CD4-positive, alpha-beta T cell treated with Interleukin-12 subunit alpha and Interleukin-12 subunit beta, for 1 hour (primary cell): ENCODE results near the gene CD7.
A peak's percentile ranks its signal among the peaks of the same experiment; 100 is the strongest.

Experiments used
- DNase-seq: peaks from one replicate; pipeline ENCODE4 v3.0.0-alpha.2; 2020

The CD7 gene

DNA sequence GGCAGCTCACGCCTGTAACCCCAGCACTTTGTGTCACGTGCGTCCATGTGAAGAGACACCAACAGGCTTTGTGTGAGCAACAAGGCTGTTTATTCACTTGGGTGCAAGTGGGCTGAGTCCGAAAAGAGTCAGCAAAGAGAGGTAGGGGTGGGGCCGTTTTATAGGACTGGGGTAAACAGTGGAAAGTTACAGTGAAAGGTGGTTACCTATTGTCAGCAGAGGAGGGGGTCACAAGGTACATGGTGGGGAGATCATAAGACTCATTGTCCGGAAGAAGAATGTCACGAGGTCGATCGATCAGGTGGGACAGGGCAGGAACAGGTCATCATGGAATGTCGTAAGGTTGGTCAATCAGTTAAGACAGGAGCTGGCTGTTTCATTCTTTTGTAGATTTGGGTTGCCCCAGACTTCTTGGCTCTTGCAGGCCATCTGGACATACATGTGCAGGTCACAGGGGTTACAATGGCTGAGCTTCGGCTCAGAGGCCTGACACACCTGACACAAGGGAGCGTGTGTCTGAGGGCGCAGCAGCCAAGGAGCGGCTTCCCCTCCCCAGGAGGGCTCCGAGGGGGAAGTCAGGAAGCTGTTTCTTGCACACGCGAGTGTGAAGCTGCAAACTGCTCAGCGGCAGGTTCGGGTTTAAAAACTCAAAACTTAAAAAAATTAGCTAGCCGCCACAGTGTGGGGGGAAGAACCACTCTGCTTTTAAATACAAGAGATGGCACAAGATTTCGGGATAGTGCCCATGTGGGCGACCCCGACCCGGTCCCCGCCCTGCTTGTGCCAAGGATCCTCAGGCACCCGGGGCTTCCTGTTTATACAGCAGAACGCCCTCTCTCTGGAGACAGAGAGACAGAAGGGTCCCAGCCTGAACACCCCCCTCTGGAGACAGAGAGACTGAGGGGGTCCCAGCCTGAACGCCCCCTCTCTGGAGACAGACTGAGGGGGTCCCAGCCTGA lies 29.2 kb upstream of the CD7 start:
- DNase-seq, result no peak

DNA sequence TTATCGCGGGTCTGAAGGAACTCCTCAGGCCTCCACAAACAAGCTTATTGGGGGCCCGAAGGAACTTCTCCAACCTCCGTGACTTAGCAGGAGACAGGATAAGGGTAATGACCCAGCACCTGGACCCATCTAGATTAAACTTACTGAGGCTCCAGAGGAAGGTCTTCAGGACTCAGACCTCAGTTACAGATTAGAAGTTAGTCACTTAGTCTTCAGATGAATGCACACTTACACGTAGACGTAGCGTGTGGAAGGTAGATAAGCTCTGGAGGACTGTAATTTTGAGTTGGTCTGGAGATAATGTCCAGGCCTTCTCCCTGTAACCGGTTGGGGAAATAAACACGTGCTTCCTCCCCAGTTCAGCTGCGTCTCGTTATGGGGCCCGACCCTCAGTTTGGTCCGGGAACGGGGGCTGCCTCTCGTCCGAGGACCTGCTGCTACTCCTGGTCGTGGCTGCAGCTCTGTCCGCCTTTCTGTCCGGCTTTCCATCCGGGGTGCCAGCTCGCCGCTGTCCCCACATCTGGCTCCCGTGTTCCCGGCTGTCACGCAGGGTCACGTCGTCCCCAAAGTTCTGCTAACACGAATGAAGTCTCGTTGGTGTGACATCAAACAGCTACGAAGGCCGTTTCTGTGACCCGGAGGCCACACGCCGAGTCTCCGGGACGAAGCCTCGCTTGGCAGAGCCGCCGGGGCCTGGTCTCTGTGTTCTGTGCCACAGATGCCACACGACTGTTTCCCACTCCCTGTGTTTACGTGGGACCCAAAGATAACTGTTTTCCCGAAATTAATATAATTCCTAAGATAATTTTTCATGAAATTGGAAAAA lies 28.0 kb upstream of the CD7 start:
- DNase-seq, result no peak

DNA sequence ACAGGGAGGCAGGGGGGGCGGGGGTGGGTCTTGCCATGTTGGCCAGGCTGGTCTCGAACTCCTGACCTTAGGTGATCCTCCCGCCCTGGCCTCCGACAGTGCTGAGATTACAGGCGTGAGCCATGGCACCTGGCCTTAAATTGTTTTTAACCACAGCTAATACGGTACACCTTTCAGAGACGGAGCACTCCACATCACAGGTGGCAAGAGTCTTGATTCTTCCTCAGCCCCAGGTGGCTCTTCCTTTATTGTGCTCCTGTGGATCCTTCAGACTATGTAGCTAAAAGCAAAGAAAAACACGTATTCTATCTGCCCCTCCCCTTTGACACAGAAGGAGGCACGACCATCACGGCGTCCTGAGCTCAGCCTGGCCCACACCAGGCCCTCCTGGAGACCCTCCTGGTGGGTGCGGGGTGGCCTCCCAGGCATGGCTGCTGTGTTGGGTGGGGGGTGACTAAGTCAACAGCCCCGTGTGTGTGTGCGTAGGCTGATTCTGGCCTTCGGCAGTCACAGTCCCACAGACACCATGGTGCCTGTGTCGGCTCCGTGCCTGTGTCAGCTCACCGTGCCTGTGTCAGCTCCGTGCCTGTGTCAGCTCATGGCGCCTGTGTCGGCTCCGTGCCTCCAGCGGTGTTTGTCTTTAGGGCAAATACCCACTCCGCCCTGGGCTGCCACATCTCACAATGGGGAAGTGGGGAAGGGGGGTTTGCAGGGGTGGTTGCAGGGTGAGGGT lies 26.9 kb upstream of the CD7 start:
- no peak for DNase-seq

DNA sequence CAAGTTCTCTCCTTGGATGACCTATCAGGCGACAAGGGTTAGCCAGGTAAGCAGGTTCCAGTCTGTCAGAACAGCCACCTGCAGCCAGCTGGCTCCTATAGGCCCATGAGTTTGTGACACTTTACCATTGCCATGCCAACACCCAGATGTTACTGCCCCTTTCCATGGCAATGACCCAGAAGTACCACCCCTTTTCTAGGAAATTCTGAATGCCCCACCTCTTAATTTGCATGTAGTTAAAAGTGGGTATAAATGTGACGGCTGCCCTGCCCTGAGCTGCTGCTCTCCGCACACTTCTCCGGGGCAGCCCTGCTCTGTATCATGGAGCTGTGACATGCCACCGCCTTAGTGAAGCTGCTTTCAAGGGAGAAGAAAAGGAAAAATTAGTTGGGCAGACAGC lies 26.2 kb upstream of the CD7 start:
- DNase-seq, result no peak

DNA sequence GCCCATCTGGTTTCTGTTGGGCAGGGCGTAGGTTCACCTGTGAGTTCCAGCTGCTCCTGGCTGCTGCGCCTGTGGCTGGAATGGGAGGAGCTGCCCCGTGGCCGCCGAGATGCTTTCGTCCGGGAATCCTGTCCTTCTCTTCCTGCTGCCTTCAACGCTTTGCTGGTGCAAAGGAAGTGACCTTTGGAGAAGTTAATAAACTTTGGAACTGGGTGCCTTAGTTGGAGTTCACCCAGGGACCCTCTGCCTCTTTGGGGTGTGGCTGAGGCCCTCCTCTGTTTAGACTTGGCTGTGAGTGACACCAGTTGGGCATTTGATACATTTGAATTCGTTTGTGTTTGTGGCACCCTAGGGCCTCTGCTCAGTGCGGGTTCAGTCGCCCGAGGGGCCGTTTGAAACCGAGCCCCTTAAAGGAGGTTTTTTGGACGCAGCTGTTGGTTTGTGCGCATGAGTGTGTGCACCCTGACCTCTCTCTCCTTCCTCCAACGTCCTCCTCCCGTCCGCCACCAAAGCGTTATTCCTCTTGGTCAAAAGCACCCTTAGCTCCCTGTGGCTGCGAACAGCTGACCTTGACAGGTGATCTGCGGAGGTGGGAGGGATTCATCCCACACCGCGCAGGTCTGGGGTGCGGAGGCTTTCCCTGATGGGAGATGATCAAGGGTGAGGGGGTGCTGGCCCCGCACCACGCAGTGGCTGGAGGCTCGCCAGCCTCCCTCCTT lies 25.1 kb upstream of the CD7 start:
- DNase-seq, result no peak

DNA sequence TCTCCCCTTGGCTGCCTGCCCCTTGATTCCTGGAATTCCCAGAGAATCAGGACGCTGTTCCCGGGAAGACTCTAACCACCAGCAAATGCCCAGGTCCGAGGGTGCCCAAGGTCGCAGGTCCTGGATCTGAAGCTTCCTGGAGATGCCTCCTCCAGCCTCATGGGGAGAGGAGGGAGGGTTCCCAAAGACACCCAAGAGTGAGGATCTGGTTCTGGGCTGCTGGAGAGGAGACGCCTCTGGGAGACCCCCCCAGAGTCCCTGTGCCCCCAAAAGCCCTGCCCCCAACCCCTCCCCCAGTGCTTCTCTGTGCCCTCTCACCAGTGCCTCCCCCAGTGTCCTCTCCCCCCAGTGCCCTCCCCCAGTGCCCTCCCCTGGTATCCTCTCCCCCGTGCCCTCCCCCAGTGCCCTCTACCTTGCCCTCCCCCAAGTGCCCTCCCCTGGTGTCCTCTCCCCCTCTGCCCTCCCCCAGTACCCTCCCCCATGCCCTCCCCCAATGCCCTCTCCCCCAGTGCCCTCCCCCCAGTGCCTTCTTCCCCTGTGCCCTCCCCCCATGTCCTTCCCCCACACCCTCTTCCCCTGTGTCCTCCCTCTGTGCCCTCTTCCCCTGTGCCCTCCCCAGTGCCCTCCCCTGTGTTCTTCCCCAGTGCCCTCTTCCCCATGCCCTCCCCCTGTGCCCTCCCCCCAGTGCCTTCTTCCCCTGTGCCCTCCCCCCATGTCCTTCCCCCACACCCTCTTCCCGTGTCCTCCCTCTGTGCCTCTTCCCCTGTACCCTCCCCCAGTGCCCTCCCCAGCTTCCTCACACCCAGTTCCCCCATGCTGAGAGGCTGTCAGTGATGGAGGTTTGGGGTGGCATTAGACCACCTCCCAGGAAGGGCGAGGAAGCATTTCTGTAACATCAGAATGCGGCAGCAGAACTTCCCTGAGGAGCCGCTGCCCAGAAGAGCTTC lies 22.5 kb upstream of the CD7 start:
- no peak for DNase-seq

DNA sequence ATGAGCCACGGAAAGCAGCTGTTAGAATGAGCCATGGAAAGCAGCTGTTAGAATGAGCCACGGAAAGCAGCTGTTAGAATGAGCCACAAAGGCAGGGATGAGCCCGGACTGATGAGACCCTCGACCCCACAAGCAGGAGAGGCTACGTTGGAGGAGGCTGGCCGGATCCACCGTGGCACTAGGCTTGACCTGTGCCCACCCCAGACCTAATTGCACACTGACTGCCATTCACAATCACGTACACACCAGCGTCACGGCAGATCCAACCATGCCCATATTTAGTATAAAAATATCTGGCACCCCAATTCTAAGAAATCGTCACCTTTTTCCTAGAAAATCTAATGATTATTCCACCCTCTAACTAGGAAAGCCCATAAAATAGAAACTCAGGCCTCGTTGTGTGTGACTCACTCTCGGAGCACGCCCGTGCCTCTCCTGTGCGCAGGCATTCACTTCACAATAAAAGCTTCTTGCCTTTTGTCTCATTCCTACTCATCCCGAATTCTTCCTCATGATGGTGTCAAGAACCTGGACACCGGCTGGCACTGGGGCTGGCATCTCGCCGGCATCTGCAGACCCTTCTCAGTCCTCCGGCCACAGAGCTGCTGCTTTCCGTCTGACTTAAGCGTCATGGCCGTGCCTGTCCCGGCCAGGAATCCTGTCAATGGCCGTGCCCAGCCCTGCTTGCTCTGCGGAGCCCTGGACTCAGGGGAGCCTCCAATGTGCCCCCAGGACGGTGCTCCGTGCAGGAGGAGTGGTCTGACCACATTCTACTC lies 21.6 kb upstream of the CD7 start:
- no peak for DNase-seq

DNA sequence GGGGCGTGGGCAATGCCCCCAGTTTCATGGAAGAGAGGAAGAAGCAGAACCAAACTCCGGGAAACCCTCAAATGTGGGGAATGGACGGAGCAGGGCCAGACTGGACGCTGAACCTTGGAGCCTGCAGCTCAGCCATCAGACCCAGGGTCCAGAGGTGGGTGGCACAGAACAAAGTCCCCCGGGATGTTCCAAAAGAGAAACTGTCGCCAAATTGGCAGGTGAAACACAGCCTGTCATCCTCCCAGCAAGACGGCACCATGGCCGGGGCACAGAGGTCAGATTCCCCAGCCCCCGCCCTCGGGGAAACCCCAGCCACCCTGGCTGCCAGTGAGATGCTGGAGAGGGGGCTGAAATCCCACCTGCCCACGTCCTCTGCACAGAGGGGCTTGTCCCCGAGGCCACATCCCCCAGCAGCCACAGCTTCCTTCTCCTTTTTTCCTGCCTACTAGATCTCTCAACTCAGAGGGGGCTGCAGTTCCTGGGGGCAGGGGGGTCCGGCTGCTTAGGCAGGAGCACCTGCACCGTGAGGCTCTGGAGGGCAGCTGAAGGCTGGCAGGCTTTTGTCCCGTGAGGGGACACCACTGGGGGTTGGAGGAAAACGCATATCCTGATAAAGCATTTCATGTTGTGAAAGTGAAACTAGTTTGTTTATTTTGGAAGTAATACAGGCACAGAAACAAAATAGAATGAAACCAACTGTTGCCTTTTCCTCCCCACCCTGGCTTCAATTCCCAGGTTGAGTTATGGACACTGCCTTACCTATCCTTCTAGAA lies 17.4 kb upstream of the CD7 start:
- peak; percentile 28 for DNase-seq

DNA sequence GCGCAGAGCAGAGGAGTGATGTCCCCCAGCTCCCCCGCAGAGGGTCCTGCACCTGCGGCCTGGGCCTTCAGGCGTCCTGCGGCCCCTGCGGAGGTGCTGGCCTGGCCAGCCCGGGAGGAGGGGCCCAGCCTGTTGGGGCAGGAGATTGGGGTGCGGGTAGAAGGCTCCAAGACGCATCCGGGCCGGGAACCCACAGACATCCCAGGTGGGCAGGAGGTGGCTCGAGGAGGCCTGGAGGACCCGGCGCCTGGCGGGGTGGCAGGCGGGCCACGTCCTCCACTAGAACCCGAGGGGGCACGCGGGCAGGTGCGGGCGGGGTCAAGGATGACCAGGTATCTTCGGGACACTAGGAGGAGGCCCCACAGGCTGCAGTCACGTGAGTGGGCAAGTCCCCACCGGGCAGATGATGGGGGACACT lies 16.8 kb upstream of the CD7 start:
- DNase-seq, result no peak

DNA sequence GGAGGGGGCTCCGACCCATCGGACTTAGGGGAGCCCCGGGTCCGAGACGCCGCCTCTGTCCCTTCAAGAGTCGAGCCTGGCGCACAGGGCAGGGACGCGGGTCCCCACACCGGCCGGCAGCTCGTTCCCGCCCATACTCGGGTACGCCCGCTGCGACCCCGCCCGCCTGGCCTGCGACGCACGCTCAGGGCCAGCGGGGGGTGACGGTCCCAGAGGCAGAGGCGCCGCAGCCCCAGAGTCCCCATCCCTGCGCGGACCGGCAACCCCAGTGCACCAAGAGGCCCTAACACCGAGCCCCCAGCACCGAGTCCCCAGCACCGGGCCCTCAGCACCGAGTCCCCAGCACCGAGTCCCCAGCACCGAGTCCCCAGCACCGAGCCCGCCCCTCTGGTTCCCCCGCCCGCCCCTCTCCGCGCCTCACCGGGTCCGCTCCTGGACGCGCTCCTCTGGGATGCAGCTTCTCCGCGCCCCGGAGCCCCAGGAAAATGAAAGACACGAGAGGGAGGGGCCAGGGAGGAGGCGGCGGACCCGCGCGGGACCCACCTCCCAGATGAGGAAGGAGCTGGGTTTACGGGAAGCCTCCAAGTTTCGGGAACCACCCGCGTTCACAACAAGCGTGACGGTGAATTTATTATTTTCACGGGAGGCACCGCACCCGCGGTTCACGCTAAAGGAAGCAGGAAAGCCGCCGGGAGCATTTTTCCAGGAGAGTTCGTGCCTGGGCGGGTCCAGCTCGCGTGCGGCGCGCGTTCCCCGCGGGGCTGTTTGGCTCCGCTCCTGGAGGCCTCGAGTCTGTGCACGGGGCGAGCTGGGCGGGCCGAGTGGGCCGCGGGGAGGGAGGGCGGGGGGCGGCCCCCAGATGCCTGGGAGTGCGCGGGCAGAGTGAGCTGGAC lies 16.1 kb upstream of the CD7 start, which contains the start of gene SECTM1:
Gene SECTM1, minus strand, starts transcription at position 488 of the 893 bp plus-strand sequence. CDS start 6,526 bp downstream, outside the sequence.
- peak; percentile 28 for DNase-seq

DNA sequence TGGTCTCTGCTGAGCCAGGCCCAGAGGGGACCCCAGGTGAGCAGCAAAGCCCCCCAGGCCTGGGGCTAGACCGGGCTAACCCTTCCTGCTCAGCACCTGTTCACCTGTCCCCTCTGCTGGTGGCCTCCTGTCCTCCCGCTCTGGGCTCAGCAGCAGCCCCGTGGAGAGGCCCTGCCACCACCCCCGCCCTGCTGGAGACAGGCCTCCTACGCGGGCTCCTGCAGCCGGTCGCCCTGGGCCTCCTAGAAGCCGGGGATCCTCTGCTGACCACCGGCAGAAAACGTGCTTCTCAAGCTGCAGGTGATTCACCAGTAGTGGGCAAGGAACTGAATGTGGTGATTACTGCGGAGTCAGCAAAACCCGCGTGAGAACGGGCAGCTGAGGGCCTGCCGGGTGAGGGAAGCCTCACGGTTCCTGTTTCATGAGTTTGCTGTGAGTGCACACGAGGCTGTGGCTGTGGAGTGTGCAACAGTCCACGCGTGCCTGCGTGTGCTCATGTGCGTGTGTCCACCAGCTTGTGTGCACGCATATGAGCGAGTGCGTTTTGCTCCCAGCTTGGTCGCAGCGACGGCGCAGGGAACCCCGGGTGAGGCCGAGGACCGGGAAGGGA lies 15.4 kb upstream of the CD7 start:
- peak; percentile 26 for DNase-seq

DNA sequence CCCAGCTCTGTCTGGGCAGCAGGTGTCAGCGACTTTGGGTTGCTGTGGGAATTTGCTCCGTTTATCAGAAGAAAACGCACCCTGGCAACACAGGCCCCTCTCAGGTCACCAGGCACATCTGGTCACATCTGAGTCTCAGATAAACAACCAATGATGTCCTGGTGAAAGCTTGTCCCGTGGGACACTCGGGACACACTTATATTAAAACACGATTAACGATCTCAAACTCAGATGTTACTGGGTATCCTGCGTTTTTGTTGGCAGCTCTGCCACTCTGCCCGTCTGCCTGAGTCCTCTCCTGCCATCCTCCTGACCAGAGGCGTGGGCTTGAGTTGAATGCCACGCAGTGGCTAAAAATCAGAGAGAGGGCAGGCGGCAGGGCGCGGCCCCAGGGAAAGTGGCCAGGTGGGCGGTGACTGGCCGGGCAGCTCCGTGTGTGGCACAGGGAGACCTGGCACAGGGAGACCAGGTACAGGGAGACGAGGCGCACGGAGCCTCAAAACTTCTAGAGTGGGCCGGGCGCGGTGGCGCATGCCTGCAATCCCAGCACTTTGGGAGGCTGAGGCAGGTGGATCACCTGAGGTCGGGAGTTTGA lies 14.0 kb upstream of the CD7 start:
- DNase-seq, result no peak

DNA sequence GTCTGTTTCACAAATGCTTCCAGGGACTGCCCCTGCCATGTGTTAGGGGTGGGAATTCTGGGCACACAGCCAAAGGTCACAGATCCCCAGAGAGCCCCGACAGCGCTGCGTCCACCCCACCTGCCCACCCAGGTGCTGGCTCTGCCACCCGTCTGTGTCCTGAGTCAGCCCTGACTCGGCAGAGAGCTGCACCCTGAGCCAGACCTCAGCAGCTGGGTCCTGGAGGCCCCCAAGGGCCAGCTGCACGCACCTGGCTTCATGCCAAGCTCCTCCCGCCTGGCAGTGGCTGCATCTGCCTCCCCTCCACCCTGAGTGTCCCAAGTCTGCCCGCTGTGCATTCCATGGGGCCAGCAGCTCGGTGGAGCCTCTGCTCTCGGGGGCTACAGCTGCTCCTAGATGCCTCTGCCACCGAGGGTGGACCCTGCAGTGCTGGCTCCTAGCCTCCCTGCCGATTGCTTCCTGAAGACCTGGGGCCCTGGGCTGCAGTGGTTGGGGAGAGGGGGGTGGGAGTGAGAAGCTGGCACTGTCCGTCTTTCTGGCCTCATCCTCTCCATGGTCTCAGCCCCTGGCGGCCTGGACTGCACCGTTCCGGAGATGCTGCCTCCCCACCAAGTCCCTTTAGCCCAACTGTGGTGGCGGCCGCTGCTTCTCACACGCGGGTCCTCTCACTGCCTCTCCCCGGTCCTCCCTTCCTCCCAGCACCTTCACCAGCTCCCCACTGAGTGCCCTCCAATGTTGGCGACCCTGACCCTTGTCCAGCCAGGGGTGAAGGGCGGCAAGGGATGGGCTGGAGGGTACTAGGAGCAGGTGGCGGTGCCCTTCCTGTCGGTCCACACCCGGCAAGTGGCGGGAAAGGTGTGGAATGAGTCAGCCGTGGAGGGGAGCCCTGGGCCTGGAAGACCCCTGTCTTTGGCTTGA lies 13.2 kb upstream of the CD7 start:
- DNase-seq, result no peak

DNA sequence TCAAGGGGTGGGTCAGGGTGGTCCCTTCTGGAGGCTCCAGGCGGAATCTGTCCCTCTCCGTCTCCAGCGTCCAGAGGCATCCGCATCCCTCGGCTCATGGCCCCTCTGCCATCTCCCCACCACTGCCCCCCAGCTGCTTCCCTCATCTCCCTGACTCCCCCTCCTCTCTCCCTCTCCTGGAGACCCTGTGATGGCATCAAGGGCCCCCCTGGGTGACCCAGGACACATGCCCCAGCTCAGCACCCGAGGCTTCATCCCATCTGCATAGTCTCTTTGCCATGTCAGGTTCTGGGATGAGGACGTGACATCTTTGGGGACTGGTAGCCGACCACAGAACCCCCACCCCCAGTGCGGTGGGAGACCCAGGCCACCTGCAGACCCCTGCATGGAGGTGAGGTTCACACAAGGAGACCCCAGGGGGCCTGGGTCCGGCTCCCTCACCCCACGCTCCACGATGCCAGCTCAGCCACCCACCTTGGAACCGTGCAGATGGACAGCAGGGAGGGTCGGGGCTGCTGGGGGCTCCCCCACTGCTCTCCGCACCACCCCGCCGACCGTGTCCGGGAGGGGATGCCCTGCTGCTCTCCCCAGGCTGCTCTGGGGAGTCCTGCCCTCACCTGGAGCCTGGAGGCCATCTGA lies 12.4 kb upstream of the CD7 start:
- no peak for DNase-seq

DNA sequence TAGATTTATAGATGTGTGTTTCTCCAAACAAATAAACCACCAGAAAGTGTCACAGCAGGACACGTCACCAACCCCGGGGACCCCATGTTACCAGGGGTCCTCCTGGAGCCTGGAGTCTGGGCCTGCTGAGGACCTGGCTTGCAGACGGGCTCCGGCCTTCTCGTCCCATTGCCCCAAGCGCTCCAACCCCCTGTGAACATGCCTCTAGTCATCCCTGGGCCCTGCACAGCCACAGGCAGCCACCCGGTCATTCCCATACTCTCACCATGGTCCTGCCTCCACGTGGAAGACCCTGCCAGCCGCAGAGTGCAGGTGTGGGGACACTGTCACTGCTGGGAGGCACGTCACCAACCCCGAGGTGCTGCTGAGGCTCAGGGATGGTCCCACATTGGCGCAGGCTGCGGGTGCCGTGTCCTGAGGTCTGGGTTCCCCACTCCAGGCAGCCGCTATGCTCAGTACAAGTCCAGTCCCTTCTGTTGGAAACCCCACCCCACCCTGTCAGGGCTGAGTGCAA lies 11.6 kb upstream of the CD7 start:
- no peak for DNase-seq
